Measurements from ENCODE around the gene ZRANB2. TPM values are rescaled to one million over a fixed set of nuclear protein-coding genes. Genes with fewer than 3 reads are reported as not detected.

Gene ZRANB2
- polyA plus RNA-seq, 2 of the 4 experiments (the other 2 are of a cell fraction) = 47.9 to 87.6 TPM

- ChIA-PET POLR2A (no interaction called here), CTCF (interaction anchor here (2.0 kb wide), 1 partner anchor 361 kb away, joined by 4 read pairs; no protein-coding TSS in a partner anchor)
- FAIRE-seq (no peak), ATAC-seq (peak; percentile 3 to 44; a peak in 3 of 6 replicates), DNase-seq (ENCODE audit: low read depth in 1 of 2, low spot score in 1 of 2) (no peak)
- Histone ChIP-seq H3K4me1 (no peaks in the 10 kb centered on the region; the same call in 2 of the 3 replicates), H3K4me2 (peak overlapping the region; percentile 83), H3K27ac (no peak overlapping the region), H3K9me3 (no peaks in the 10 kb centered on the region), H3K4me3 (peak overlapping the region; percentile 38)
- 15% methylated on average over 13 of the region's 73 CpGs for WGBS (ENCODE audit: missing lambda C conversion rate)
- TF ChIP-seq, protein P1, sequence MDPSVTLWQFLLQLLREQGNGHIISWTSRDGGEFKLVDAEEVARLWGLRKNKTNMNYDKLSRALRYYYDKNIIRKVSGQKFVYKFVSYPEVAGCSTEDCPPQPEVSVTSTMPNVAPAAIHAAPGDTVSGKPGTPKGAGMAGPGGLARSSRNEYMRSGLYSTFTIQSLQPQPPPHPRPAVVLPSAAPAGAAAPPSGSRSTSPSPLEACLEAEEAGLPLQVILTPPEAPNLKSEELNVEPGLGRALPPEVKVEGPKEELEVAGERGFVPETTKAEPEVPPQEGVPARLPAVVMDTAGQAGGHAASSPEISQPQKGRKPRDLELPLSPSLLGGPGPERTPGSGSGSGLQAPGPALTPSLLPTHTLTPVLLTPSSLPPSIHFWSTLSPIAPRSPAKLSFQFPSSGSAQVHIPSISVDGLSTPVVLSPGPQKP (IDR thresholded peaks at IDR 0.05; ENCODE audit: low read depth, low read length) = no peak
- TF ChIP-seq, protein P2, sequence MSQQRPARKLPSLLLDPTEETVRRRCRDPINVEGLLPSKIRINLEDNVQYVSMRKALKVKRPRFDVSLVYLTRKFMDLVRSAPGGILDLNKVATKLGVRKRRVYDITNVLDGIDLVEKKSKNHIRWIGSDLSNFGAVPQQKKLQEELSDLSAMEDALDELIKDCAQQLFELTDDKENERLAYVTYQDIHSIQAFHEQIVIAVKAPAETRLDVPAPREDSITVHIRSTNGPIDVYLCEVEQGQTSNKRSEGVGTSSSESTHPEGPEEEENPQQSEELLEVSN (IDR thresholded peaks at IDR 0.05; ENCODE audit: borderline replicate concordance, low read depth) = peak; percentile 27; the same call in 1 of the 2 replicates
- TF ChIP-seq RARB (CRISPR knock-in tag; IDR thresholded peaks at IDR 0.05) = no peak
Observed at GRCh38 chr1:71046891-71047634, 33.8 kb downstream of the ZRANB2 start.

- no peak for ATAC-seq
- TF ChIP-seq CHD4 (IDR thresholded peaks at IDR 0.05; ENCODE audit: borderline replicate concordance) (no peak), TFCP2L1 (CRISPR knock-in tag; IDR thresholded peaks at IDR 0.05) (no peak), ZFP36 (IDR thresholded peaks at IDR 0.05; ENCODE audit: borderline replicate concordance, partially characterized antibody) (no peak), MAFK (IDR thresholded peaks at IDR 0.05; ENCODE audit: partially characterized antibody) (no peak), NR3C1 (IDR thresholded peaks at IDR 0.05) (no peak), JUN (IDR thresholded peaks at IDR 0.05) (no peak), KDM5A (IDR thresholded peaks at IDR 0.05) (no peak), FOSL2 (IDR thresholded peaks at IDR 0.05) (no peak), FOSL2 (CRISPR knock-in tag; IDR thresholded peaks at IDR 0.05) (no peak), EP300 (IDR thresholded peaks at IDR 0.05) (no peak), PHF8 (IDR thresholded peaks at IDR 0.05; ENCODE audit: borderline replicate concordance, low read depth) (no peak), SREBF2 (IDR thresholded peaks at IDR 0.05) (no peak), GATA3 (IDR thresholded peaks at IDR 0.05; ENCODE audit: borderline replicate concordance) (no peak)
- TF ChIP-seq, protein P3, sequence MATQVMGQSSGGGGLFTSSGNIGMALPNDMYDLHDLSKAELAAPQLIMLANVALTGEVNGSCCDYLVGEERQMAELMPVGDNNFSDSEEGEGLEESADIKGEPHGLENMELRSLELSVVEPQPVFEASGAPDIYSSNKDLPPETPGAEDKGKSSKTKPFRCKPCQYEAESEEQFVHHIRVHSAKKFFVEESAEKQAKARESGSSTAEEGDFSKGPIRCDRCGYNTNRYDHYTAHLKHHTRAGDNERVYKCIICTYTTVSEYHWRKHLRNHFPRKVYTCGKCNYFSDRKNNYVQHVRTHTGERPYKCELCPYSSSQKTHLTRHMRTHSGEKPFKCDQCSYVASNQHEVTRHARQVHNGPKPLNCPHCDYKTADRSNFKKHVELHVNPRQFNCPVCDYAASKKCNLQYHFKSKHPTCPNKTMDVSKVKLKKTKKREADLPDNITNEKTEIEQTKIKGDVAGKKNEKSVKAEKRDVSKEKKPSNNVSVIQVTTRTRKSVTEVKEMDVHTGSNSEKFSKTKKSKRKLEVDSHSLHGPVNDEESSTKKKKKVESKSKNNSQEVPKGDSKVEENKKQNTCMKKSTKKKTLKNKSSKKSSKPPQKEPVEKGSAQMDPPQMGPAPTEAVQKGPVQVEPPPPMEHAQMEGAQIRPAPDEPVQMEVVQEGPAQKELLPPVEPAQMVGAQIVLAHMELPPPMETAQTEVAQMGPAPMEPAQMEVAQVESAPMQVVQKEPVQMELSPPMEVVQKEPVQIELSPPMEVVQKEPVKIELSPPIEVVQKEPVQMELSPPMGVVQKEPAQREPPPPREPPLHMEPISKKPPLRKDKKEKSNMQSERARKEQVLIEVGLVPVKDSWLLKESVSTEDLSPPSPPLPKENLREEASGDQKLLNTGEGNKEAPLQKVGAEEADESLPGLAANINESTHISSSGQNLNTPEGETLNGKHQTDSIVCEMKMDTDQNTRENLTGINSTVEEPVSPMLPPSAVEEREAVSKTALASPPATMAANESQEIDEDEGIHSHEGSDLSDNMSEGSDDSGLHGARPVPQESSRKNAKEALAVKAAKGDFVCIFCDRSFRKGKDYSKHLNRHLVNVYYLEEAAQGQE (IDR thresholded peaks at IDR 0.05) = no peak
- ChIA-PET POLR2A (no interaction called here), CTCF (interaction anchor here (2.0 kb wide), 1 partner anchor 360 kb away, joined by 4 read pairs; no protein-coding TSS in a partner anchor)
- no peak overlapping the region for H3K4me3 ChIP-seq
- H3K27ac ChIP-seq = no peak overlapping the region
- no peaks in the 10 kb centered on the region; the same call in 2 of the 3 replicates for H3K4me1 ChIP-seq
- H3K4me2 ChIP-seq = no peak overlapping the region
- no peak for FAIRE-seq
- no peaks in the 10 kb centered on the region for H3K9me3 ChIP-seq
- WGBS (ENCODE audit: missing lambda C conversion rate) = 62% methylated on average over 16 of the region's 16 CpGs
- DNase-seq (ENCODE audit: low read depth in 1 of 2, low spot score in 1 of 2) = no peak
Observed at GRCh38 chr1:71045463-71046028, 35.3 kb downstream of the ZRANB2 start.

DNA sequence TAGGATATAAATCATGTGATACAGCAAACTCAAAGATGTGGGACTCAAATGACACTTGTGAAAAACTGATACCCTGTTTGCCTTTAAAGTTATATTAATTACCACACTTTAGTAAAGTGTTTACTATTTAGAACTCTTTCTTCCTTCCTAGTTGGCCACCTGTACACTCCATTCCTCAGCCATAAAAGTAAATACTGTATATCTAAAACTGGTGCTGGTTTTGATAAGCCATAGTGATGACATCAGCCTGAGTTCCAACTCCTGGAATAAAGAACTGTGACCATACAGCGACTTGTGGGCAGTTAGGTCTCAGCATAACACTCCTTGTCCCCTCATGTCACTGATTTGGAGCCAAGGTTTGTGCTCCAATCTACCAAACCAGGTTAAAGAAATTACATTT, 36.0 kb downstream of the ZRANB2 start:
- H3K4me2 ChIP-seq = no peak overlapping the region
- ChIA-PET POLR2A (no interaction called here), CTCF (no interaction called here)
- TF ChIP-seq ATOH8 (CRISPR knock-in tag; IDR thresholded peaks at IDR 0.05; ENCODE audit: low read depth) (no peak), ESRRA (IDR thresholded peaks at IDR 0.05; ENCODE audit: borderline replicate concordance, low read length) (no peak)
- ATAC-seq = no peak
- 67% methylated on average over 1 of the region's 1 CpG for WGBS (ENCODE audit: missing lambda C conversion rate)
- FAIRE-seq = no peak
- no peak overlapping the region for H3K4me3 ChIP-seq
- DNase-seq (ENCODE audit: low read depth in 1 of 2, low spot score in 1 of 2) = no peak
- no peak overlapping the region for H3K27ac ChIP-seq
- no peaks in the 10 kb centered on the region; the same call in 2 of the 3 replicates for H3K4me1 ChIP-seq
- no peaks in the 10 kb centered on the region for H3K9me3 ChIP-seq
